Common myeloid progenitor, CD34-positive (primary cell): ENCODE data around the gene TMEM60. TPM values are rescaled to one million over a fixed set of nuclear protein-coding genes. Genes with fewer than 3 reads are reported as not detected.
A peak's percentile ranks its signal among the peaks of the same experiment; 100 is the strongest.

Experiments used
- CTCF ChIA-PET: fragments of 350-600 bp; sonication (Branson Sonifier 250); formaldehyde crosslinking; loops from one replicate; lab custom pipeline; 2021; ENCODE audit warnings: antibody characterized with exemption; lab: Charles Lee
- POLR2A ChIA-PET: fragments of 350-600 bp; sonication (Branson Sonifier 250); formaldehyde crosslinking; loops from one replicate; lab custom pipeline; 2021; ENCODE audit warnings: antibody characterized with exemption; lab: Charles Lee
- DNase-seq, 3 donors: peaks; one replicate each; pipeline versions ENCODE4 v3.0.0 to v3.0.0-alpha.2; 2013
- H3K27ac ChIP-seq, 2 experiments: 1 replicate in 1 of 2; 2 replicates in 1 of 2; pipeline ENCODE4 v1.7.0; 2013; ENCODE audit warnings: inconsistent platforms in 2 of 2, low read length in 2 of 2, mild to moderate bottlenecking in 2 of 2, low read depth in 1 of 2, moderate library complexity in 1 of 2; ENCODE audit not compliant: severe bottlenecking in 2 of 2, insufficient read depth in 1 of 2, poor library complexity in 1 of 2
- H3K27me3 ChIP-seq, 5 experiments: replicated peaks in 2 of 5; 1 replicate in 3 of 5; 2 replicates in 2 of 5; pipeline versions ENCODE4 v1.6.1 to v1.7.0; 2013; ENCODE audit warnings: low read length in 4 of 5, mild to moderate bottlenecking in 2 of 5, moderate library complexity in 2 of 5, inconsistent platforms in 1 of 5; ENCODE audit not compliant: insufficient read depth in 5 of 5, control insufficient read depth in 4 of 5
- H3K36me3 ChIP-seq, 4 experiments: 1 replicate in 2 of 4; 2 replicates in 2 of 4; pipeline versions ENCODE4 v1.6.1 to v1.7.0; 2013; ENCODE audit warnings: low read length in 3 of 4, control low read depth in 1 of 4, mild to moderate bottlenecking in 1 of 4; ENCODE audit not compliant: control insufficient read depth in 4 of 4, insufficient read depth in 4 of 4
- H3K4me1 ChIP-seq, 4 experiments: 1 replicate in 3 of 4; 2 replicates in 1 of 4; pipeline versions ENCODE4 v1.6.1 to v1.7.1; 2013; ENCODE audit warnings: low read length in 3 of 4, mild to moderate bottlenecking in 3 of 4, control low read depth in 1 of 4, inconsistent platforms in 1 of 4, moderate library complexity in 1 of 4; ENCODE audit not compliant: control insufficient read depth in 4 of 4, insufficient read depth in 4 of 4; ENCODE audit errors: control extremely low read depth in 1 of 4
- H3K4me3 ChIP-seq, 7 experiments: 1 replicate in 4 of 7; 2 replicates in 3 of 7; pipeline versions ENCODE4 v1.5.1 to v1.7.0; 2013; ENCODE audit warnings: mild to moderate bottlenecking in 7 of 7, low read length in 6 of 7, moderate library complexity in 6 of 7, inconsistent platforms in 2 of 7, low read depth in 2 of 7, control low read depth in 1 of 7; ENCODE audit not compliant: insufficient read depth in 4 of 7, control insufficient read depth in 1 of 7; ENCODE audit errors: extremely low read depth in 1 of 7
- H3K9me3 ChIP-seq, 5 experiments: 1 replicate in 4 of 5; 2 replicates in 1 of 5; pipeline versions ENCODE4 v1.6.1 to v1.7.1; 2013; ENCODE audit warnings: low read length in 4 of 5, mild to moderate bottlenecking in 2 of 5, inconsistent platforms in 1 of 5, low read depth in 1 of 5, moderate library complexity in 1 of 5; ENCODE audit not compliant: control insufficient read depth in 4 of 5, insufficient read depth in 2 of 5; ENCODE audit errors: control extremely low read depth in 1 of 5
- WGBS: methylation state at CpG from one replicate; pipeline ENCODE4 v1.1.5; 2013; ENCODE audit not compliant: insufficient coverage; 5-methylcytosine and 5-hydroxymethylcytosine counted together
- polyA plus RNA-seq: library from polyadenylated mRNA; unstranded; fragments of 120-200 nt; gene quantifications from one replicate; pipeline ENCODE4 v1.2.1, GENCODE V29; 2013

The TMEM60 gene, protein sequence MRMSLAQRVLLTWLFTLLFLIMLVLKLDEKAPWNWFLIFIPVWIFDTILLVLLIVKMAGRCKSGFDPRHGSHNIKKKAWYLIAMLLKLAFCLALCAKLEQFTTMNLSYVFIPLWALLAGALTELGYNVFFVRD
- 9.5 TPM for polyA plus RNA-seq

DNA sequence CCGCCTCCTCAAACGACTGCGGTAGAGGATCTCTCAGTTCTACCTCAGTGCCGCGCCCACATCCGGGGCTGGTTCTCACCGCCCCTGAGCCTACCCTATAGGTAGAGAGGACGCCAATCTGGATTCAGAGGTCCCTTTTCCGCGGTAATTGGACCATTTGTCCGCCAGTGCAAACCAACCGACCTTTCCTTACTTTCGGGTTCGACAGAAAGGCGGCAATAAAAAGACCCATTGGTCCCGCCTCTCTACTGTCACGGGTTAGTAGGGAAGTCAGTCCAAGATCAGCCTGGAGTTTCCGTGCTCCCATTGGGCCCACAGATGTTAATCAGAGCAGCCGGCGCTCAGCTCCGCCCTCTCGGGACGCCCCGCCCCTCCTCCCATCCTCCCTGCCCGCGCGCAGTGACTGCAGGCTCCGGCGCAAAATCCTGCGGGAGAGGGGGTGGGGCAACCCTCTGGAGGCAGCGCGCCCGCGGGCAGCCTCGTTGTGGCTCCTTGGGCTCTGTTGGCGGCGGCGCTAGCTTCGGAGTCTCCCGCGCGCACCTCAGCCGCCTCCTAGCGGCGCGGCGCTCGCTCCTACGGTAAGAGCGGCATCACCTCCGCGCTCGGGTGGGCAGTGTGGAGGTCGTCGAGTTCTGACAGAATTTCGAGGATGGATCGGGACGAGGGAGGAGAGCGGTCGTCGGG lies at the start of gene TMEM60, which contains the start of gene PHTF2:
Gene TMEM60, minus strand, starts transcription at position 41 of the 684 bp plus-strand sequence. CDS start 4,061 bp downstream, outside the sequence.
Gene PHTF2, plus strand, starts transcription at position 380 of the 684 bp plus-strand sequence.
- ChIA-PET CTCF (interaction anchor here (0.8 to 3.2 kb wide), 7 partner anchors 11 to 147 kb away, joined by 3 to 9 read pairs (median 4); no protein-coding TSS in a partner anchor), POLR2A (interaction anchor here (0.5 kb wide), 1 partner anchor 78 kb away, joined by 7 read pairs; no protein-coding TSS in a partner anchor)
- Histone ChIP-seq H3K9me3 (no peaks in the 10 kb centered on the region), H3K27ac (peak within 1 kb of the TSS; percentile 69 to 84), H3K4me3 (peak within 1 kb of the TSS; percentile 78 to 99 (median 97)), H3K36me3 (peaks cover 0 to 9% (median 6%) of the 10 kb centered on the region in 4 experiments), H3K27me3 (no peaks in the 10 kb centered on the region), H3K4me1 (peaks cover 25 to 51% (median 37%) of the 10 kb centered on the region in 4 experiments)
- WGBS: 0% methylated on average over 58 of the region's 61 CpGs
- DNase-seq: peak; percentile 99 to 100 (median 100)

DNA sequence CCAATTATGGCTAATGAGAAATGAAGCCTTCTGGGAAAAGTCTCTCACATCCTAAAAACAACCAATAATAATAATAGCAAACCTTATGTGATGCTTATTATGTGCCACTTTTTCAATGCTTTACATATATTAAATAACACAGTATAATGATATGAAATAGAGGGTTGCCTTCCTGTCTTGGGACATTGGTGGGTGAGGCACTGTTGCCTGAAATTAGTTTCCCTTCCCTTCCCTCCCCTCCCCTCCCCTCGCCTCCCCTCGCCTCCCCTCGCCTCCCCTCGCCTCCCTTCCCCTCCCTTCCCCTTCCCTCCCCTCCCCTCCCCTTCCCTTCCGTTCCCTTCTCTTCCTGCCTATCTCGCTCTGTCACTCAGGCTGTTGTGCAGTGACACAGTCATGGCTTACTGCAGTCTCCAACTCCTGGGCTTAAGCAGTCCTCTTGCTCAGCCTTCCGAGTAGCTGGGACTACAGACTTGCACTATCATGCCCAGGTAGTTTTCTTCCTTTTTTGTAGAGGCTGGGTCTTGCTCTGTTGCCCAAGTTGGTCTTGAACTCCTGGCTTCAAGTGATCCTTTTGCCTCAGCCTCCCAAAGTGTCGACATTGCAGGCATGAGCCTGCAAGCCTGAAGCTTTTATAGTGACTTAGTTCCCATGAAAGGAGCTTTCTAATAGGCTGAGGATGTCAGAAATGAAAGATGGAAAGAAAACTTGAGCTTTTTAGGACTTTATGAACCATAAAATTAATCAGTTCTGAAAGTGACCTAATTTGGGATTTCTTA lies 48.3 kb upstream of the TMEM60 start:
- H3K27me3 ChIP-seq: no peaks in the 10 kb centered on the region
- 86% methylated on average over 4 of the region's 8 CpGs for WGBS
- POLR2A ChIA-PET: no interaction called here

DNA sequence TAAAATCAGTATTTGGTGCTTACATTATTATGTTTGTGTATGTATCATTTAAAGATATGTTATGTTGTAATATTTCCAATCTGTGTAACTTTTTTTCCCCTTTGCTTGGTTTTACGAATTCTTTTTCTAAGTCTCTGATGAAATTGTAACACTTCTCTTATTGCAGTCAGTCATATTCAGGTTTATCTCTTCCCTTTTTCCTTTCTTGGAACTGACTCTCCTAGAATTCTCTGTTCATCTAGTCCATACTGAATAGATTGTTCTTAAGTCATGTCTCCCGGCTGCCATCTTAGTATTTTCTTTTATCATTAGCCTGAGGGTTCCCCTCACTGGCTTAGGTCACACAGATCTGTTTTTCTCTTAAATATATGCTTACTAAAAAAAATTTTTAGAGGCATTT lies 45.0 kb upstream of the TMEM60 start:
- Histone ChIP-seq H3K27ac (peak overlapping the region in 1 of 2 experiments; percentile 49), H3K9me3 (no peaks in the 10 kb centered on the region), H3K36me3 (peaks cover 0 to 2% (median 1%) of the 10 kb centered on the region in 4 experiments), H3K4me1 (peaks cover 0 to 11% (median 0%) of the 10 kb centered on the region in 4 experiments), H3K27me3 (no peaks in the 10 kb centered on the region), H3K4me3 (no peak overlapping the region)
- ChIA-PET POLR2A (no interaction called here), CTCF (no interaction called here)
- WGBS: no CpG with 5 or more reads among the region's 2 CpGs
- no peak for DNase-seq

More for the DNA sequence above, 48.3 kb upstream of the TMEM60 start:
- DNase-seq: no peak
- peaks cover 0 to 11% (median 0%) of the 10 kb centered on the region in 4 experiments for H3K4me1 ChIP-seq
- H3K4me3 ChIP-seq: no peak overlapping the region
- H3K27ac ChIP-seq: no peak overlapping the region
- CTCF ChIA-PET: no interaction called here
- H3K9me3 ChIP-seq: peaks cover 0 to 2% (median 0%) of the 10 kb centered on the region in 5 experiments
- peaks cover 0 to 2% (median 1%) of the 10 kb centered on the region in 4 experiments for H3K36me3 ChIP-seq

DNA sequence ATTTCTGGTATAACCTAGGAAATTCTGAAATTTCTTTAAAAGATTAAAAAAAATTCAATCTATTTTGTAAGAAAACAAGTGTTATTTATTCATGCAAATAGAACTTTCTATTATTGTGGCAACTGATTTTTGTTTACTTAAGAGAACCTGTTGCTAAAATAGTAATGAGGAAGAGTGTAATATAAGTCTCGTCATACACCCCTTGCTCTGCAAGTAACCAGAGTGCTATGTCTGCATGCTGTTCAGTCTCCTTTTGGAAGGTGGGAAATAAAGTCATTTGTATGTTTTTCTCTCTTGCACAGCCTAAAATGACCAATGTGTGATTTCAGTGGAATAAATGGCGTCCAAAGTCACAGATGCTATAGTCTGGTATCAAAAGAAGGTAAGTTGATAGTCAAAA lies 41.7 kb upstream of the TMEM60 start:
- DNase-seq: no peak
- H3K4me1 ChIP-seq: peaks cover 0 to 11% (median 0%) of the 10 kb centered on the region in 4 experiments
- no peaks in the 10 kb centered on the region for H3K9me3 ChIP-seq
- H3K4me3 ChIP-seq: no peak overlapping the region
- ChIA-PET POLR2A (interaction anchor here (0.8 kb wide), 1 partner anchor 9 kb away, joined by 3 read pairs; no protein-coding TSS in a partner anchor), CTCF (interaction anchor here (1.2 kb wide), 1 partner anchor 188 kb away, joined by 4 read pairs; no protein-coding TSS in a partner anchor)
- H3K27ac ChIP-seq: no peak overlapping the region
- WGBS: 100% methylated on average over 1 of the region's 2 CpGs
- H3K36me3 ChIP-seq: peaks cover 0 to 2% (median 0%) of the 10 kb centered on the region in 4 experiments
- no peaks in the 10 kb centered on the region for H3K27me3 ChIP-seq

DNA sequence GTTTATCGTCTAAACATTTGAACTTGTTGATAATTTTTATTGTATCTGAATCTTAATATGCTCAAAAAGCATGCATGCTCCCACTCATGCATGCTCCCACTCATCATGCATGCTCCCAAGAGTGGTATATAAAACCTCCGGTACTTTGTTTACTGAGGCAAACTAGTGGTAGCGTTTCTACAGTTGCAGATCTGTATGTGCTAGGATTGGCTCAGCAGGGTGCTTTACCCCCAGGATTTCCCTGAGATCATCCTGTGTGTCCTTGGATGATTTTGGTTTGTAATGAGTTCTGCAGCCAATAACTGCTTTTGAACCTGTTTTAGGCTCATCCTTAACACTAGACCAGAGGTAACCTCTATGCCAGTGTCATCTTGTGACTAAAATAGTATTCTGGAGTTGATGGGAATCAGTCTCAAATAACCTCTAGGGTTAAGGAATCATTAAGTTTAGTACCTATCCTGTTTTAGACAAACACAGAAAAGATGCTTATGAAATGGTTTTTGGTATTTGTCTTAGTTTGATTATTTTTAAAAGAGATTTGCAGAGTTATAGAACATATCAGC lies 40.8 kb upstream of the TMEM60 start:
- Histone ChIP-seq H3K9me3 (no peaks in the 10 kb centered on the region), H3K27me3 (no peaks in the 10 kb centered on the region), H3K36me3 (peaks cover 0 to under 1% (median 0%) of the 10 kb centered on the region in 4 experiments), H3K4me1 (peaks cover 0 to 18% (median 6%) of the 10 kb centered on the region in 4 experiments), H3K4me3 (no peak overlapping the region), H3K27ac (no peak overlapping the region)
- 100% methylated on average over 2 of the region's 3 CpGs for WGBS
- ChIA-PET POLR2A (no interaction called here), CTCF (no interaction called here)
- DNase-seq: no peak

DNA sequence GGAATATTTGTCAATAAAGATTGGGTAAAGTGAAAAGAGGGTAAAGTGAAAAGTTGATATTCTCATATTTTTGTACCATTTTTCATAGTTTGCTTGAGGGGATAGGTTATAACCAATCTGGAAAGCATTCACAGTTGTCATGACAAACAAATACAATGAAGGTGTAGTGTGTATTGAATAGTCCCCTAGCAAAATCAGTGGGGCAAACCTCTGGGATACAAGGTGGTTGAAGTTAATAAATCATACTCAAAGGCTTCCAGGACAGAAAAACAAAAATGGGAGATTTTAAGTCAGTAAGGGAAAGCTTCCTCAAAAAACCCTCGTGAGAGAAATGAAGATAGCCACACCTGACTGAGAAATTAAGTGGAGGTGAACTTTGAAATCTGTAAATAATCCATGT lies 39.7 kb upstream of the TMEM60 start:
- no peak overlapping the region for H3K27ac ChIP-seq
- WGBS: 71% methylated on average over 1 of the region's 1 CpG
- no peak for DNase-seq
- H3K36me3 ChIP-seq: no peaks in the 10 kb centered on the region
- ChIA-PET CTCF (no interaction called here), POLR2A (no interaction called here)
- no peak overlapping the region for H3K4me3 ChIP-seq
- H3K27me3 ChIP-seq: no peaks in the 10 kb centered on the region
- H3K4me1 ChIP-seq: peaks cover 0 to 13% (median 8%) of the 10 kb centered on the region in 4 experiments
- H3K9me3 ChIP-seq: no peaks in the 10 kb centered on the region
